Activated CD8-positive, alpha-beta memory T cell treated with anti-CD3 and anti-CD28 coated beads for 4 hours (primary cell): Measurements from ENCODE around the gene CTCFL.

Experiments used
- DNase-seq, 2 donors: peaks; one replicate each; pipeline ENCODE4 v3.0.0-alpha.2; 2020; ENCODE audit warnings: low read depth in 2 of 2

CTCFL gene

GRCh38 chr20:57464642-57465211 is 60.2 kb downstream of the CTCFL start:
- DNase-seq: no peak

GRCh38 chr20:57462781-57463180 is 62.2 kb downstream of the CTCFL start:
- DNase-seq: no peak

GRCh38 chr20:57461726-57462125 is 63.2 kb downstream of the CTCFL start:
- no peak for DNase-seq

GRCh38 chr20:57460781-57461465 is 64.0 kb downstream of the CTCFL start:
- DNase-seq: no peak

GRCh38 chr20:57459897-57460296 is 65.0 kb downstream of the CTCFL start:
- no peak for DNase-seq

- DNase-seq: no peak
Observed at GRCh38 chr20:57459278-57459677, 65.7 kb downstream of the CTCFL start.

- no peak for DNase-seq
Observed at GRCh38 chr20:57458400-57459160, 66.4 kb downstream of the CTCFL start.

- DNase-seq: no peak
Observed at GRCh38 chr20:57457243-57458095, 67.5 kb downstream of the CTCFL start.

GRCh38 chr20:57456116-57456515 is 68.8 kb downstream of the CTCFL start:
- no peak for DNase-seq

- DNase-seq: no peak
Observed at GRCh38 chr20:57455386-57455785, 69.6 kb downstream of the CTCFL start.

- no peak for DNase-seq
Observed at GRCh38 chr20:57451795-57452661, 72.9 kb downstream of the CTCFL start.

- DNase-seq: no peak
Observed at GRCh38 chr20:57451431-57451794, 73.5 kb downstream of the CTCFL start.

GRCh38 chr20:57450931-57451330 is 74.0 kb downstream of the CTCFL start:
- no peak for DNase-seq

- no peak for DNase-seq
Observed at GRCh38 chr20:57450419-57450818, 74.5 kb downstream of the CTCFL start.

- DNase-seq: no peak
Observed at GRCh38 chr20:57449398-57450354, 75.3 kb downstream of the CTCFL start.

- DNase-seq: no peak
Observed at GRCh38 chr20:57448764-57449354, 76.1 kb downstream of the CTCFL start.
